Upper lobe of left lung (tissue), 4 donors: Measurements from ENCODE around the gene WDR76.
A peak's percentile ranks its signal among the peaks of the same experiment; 100 is the strongest.

Source experiments
- EP300 ChIP-seq, 4 donors: sonication (generic); formaldehyde crosslinking; IDR thresholded peaks; one replicate each; pipeline ENCODE4 v1.5.1; 2017; ENCODE audit warnings: antibody characterized with exemption in 4 of 4, control low read depth in 2 of 4
- POLR2AphosphoS5 ChIP-seq, 2 donors: sonication (generic); formaldehyde crosslinking; IDR thresholded peaks; one replicate each; pipeline ENCODE4 v1.5.1; 2017; ENCODE audit warnings: antibody characterized with exemption in 2 of 2
- TF ChIP-seq, protein P1 (sequence below), 6 experiments: fragments of 450-650 bp in 4 of 6; fragments of 200-600 bp in 2 of 6; sonication (generic) in 2 of 6; IDR thresholded peaks; one replicate each; pipeline ENCODE4 v1.5.1; 2016 to 2019; ENCODE audit warnings: antibody characterized with exemption in 6 of 6

DNA sequence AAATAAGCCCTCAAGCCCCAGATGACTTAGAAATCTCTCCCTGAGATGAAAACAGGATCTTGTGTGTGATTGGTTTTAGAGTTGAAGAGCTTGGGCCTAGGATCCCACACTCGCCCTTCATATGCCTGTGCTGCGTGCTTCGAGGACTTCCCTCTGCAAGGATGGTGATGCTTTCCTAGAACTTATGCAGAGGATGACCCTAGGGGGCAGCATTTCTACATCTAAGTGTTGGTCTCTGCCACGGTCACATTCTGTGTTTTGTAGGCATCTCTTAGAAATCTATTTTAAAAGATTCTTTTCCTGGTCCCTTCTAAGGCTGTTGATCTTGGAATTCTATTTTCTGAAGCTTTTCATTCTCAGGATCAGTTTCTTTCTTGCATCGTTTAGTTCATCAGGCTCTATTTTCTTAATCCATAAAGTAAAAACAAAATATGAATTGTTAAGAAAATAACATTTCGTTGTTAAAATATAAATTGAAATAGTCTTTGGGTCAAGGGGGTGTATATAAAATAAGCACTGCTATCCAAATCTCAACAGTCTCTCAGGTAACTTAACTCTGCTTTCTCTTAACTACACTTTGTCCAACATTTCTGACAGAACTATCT is 45.7 kb downstream of the WDR76 start:
- no peak for TF ChIP-seq POLR2AphosphoS5 (IDR thresholded peaks at IDR 0.05)
- TF ChIP-seq, protein P1, sequence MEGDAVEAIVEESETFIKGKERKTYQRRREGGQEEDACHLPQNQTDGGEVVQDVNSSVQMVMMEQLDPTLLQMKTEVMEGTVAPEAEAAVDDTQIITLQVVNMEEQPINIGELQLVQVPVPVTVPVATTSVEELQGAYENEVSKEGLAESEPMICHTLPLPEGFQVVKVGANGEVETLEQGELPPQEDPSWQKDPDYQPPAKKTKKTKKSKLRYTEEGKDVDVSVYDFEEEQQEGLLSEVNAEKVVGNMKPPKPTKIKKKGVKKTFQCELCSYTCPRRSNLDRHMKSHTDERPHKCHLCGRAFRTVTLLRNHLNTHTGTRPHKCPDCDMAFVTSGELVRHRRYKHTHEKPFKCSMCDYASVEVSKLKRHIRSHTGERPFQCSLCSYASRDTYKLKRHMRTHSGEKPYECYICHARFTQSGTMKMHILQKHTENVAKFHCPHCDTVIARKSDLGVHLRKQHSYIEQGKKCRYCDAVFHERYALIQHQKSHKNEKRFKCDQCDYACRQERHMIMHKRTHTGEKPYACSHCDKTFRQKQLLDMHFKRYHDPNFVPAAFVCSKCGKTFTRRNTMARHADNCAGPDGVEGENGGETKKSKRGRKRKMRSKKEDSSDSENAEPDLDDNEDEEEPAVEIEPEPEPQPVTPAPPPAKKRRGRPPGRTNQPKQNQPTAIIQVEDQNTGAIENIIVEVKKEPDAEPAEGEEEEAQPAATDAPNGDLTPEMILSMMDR (IDR thresholded peaks at IDR 0.05), result peak in 3 of 6 experiments; percentile 17 to 18 (median 17)
- TF ChIP-seq EP300 (IDR thresholded peaks at IDR 0.05), result no peak
